ENCODE measurements around the gene HDAC3.
A peak's percentile ranks its signal among the peaks of the same experiment; 100 is the strongest.

Gene HDAC3

GRCh38 chr5:141663506-141663905, 26.9 kb upstream of the HDAC3 start:
- ChIA-PET POLR2A (no interaction called here), CTCF (interaction anchor here (1.1 to 12.8 kb wide), 5 partner anchors 22 to 296 kb away, joined by 3 to 132 read pairs (median 6); partner anchors contain the start of genes PCDH1 and PCDH12)
- H3K4me3 ChIP-seq (ENCODE audit: low read depth, low read length): no peak overlapping the region
- TF ChIP-seq, protein P1, sequence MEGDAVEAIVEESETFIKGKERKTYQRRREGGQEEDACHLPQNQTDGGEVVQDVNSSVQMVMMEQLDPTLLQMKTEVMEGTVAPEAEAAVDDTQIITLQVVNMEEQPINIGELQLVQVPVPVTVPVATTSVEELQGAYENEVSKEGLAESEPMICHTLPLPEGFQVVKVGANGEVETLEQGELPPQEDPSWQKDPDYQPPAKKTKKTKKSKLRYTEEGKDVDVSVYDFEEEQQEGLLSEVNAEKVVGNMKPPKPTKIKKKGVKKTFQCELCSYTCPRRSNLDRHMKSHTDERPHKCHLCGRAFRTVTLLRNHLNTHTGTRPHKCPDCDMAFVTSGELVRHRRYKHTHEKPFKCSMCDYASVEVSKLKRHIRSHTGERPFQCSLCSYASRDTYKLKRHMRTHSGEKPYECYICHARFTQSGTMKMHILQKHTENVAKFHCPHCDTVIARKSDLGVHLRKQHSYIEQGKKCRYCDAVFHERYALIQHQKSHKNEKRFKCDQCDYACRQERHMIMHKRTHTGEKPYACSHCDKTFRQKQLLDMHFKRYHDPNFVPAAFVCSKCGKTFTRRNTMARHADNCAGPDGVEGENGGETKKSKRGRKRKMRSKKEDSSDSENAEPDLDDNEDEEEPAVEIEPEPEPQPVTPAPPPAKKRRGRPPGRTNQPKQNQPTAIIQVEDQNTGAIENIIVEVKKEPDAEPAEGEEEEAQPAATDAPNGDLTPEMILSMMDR (IDR thresholded peaks at IDR 0.05; ENCODE audit: insufficient read depth, low read length, missing control alignments): no peak
- DNase-seq (ENCODE audit: low read depth, low spot score): no peak

GRCh38 chr5:141662028-141662427, 25.4 kb upstream of the HDAC3 start:
- TF ChIP-seq, protein P1 (IDR thresholded peaks at IDR 0.05; ENCODE audit: insufficient read depth, low read length, missing control alignments): no peak
- ChIA-PET POLR2A (no interaction called here), CTCF (interaction anchor here (1.3 to 12.8 kb wide), 5 partner anchors 9 to 298 kb away, joined by 3 to 132 read pairs (median 6); partner anchors contain the start of gene PCDH12)
- no peak for DNase-seq (ENCODE audit: low read depth, low spot score)
- H3K4me3 ChIP-seq (ENCODE audit: low read depth, low read length): no peak overlapping the region

- POLR2A ChIA-PET: interaction anchor here (0.7 kb wide), 1 partner anchor 265 kb away, joined by 3 read pairs; the partner anchor contains the start of gene DELE1
- H3K4me3 ChIP-seq (ENCODE audit: low read depth, low read length): no peak overlapping the region
- CTCF ChIA-PET: interaction anchor here (0.5 to 5.2 kb wide), 7 partner anchors 11 to 1241 kb away, joined by 3 to 56 read pairs (median 7); partner anchors contain the start of genes DIAPH1 and PCDH1
- TF ChIP-seq, protein P1 (IDR thresholded peaks at IDR 0.05; ENCODE audit: insufficient read depth, low read length, missing control alignments): no peak
- DNase-seq (ENCODE audit: low read depth, low spot score): peak; percentile 67
These were observed 21.4 kb upstream of the HDAC3 start for GRCh38 chr5:141657937-141658545.

DNA sequence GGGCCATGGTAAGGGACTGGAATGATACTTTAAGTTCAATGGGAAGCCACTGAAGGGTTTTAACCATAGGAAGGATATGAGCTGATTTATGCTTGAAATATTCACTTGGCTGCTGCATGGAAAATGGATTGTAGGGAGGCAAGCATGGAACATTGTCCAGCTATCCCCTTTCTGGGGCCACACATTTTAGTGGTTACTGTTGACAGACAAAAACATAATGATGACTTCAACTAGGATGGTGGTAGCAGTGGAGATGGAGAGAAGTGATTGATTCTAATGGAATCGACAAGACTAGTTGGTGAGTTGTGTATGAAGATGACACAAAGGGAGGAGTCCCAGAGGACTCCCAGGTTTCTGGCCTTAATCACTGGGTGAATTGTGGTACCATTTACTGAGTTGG, 20.8 kb upstream of the HDAC3 start:
- TF ChIP-seq, protein P1 (IDR thresholded peaks at IDR 0.05; ENCODE audit: insufficient read depth, low read length, missing control alignments): no peak
- ChIA-PET CTCF (interaction anchor here (0.5 to 5.2 kb wide), 7 partner anchors 12 to 1240 kb away, joined by 3 to 56 read pairs (median 7); partner anchors contain the start of genes DIAPH1 and PCDH1), POLR2A (interaction anchor here (0.7 kb wide), 1 partner anchor 266 kb away, joined by 3 read pairs; the partner anchor contains the start of gene DELE1)
- no peak for DNase-seq (ENCODE audit: low read depth, low spot score)
- no peak overlapping the region for H3K4me3 ChIP-seq (ENCODE audit: low read depth, low read length)

GRCh38 chr5:141656396-141656795, 19.7 kb upstream of the HDAC3 start:
- DNase-seq (ENCODE audit: low read depth, low spot score): no peak
- CTCF ChIA-PET: interaction anchor here (1.2 to 5.2 kb wide), 5 partner anchors 8 to 64 kb away, joined by 4 to 56 read pairs (median 8); partner anchors contain the start of gene DIAPH1
- TF ChIP-seq, protein P1 (IDR thresholded peaks at IDR 0.05; ENCODE audit: insufficient read depth, low read length, missing control alignments): no peak
- no peak overlapping the region for H3K4me3 ChIP-seq (ENCODE audit: low read depth, low read length)
- POLR2A ChIA-PET: no interaction called here

DNA sequence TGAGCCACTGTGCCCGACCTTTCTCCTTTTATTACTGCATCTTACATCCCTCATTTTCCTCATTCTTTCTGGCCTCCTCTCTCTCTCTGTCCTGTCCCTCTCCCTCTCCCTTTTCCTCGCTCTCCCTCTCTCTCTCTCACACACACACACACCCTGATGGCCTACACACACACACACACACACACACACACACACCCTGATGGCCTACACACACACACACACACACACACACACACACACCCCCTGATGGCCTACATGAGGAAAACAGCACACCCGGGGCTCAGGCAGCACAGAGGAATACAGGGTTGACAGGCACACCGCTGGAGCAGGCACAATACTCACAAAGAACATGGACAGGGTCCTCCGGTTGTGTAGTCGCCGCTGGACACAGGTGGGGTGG, 18.4 kb upstream of the HDAC3 start:
- ChIA-PET POLR2A (interaction anchor here (1.3 kb wide), 1 partner anchor 18 kb away, joined by 10 read pairs; the partner anchor contains the start of genes HDAC3 and RELL2), CTCF (interaction anchor here (1.2 to 1.8 kb wide), 3 partner anchors 63 to 306 kb away, joined by 5 to 7 read pairs (median 5); partner anchors contain the start of gene PCDH12)
- DNase-seq (ENCODE audit: low read depth, low spot score): no peak
- TF ChIP-seq, protein P1 (IDR thresholded peaks at IDR 0.05; ENCODE audit: insufficient read depth, low read length, missing control alignments): no peak
- no peak overlapping the region for H3K4me3 ChIP-seq (ENCODE audit: low read depth, low read length)
